CD4-positive, alpha-beta T cell treated with Interferon alpha-2 for 1 hour (primary cell): Measurements from ENCODE around the gene FOXP1.

Experiments used
- DNase-seq, 2 donors: peaks; one replicate each; pipeline ENCODE4 v3.0.0-alpha.2; 2020 to 2022

The FOXP1 gene

GRCh38 chr3:71393745-71394144 lies 189.8 kb downstream of the FOXP1 start:
- no peak for DNase-seq

- DNase-seq, result peak in 1 of 2 donors; percentile 27
These were observed 190.4 kb downstream of the FOXP1 start for GRCh38 chr3:71393093-71393492.

DNA sequence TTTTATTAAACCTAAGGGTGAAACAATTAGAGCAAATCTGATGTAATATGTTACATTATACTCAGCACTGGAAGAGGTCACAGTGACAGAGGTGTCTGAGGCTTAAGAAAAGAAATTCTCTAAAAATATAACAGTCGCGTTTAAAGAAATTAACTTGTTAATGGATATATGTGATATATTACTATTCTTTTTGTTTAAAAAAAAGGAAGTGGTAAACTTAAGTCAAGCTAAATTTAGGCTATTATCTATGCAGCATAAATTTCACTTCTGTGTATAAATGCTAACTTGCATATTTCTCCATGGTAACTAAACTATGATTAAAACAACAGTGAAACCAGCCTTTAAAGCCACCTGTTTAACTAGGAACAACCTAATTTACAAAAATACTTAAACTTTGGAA lies 191.3 kb downstream of the FOXP1 start:
- peak in 1 of 2 donors; percentile 37 for DNase-seq

- DNase-seq, result no peak
These were observed 192.2 kb downstream of the FOXP1 start for GRCh38 chr3:71391361-71391760.

DNA sequence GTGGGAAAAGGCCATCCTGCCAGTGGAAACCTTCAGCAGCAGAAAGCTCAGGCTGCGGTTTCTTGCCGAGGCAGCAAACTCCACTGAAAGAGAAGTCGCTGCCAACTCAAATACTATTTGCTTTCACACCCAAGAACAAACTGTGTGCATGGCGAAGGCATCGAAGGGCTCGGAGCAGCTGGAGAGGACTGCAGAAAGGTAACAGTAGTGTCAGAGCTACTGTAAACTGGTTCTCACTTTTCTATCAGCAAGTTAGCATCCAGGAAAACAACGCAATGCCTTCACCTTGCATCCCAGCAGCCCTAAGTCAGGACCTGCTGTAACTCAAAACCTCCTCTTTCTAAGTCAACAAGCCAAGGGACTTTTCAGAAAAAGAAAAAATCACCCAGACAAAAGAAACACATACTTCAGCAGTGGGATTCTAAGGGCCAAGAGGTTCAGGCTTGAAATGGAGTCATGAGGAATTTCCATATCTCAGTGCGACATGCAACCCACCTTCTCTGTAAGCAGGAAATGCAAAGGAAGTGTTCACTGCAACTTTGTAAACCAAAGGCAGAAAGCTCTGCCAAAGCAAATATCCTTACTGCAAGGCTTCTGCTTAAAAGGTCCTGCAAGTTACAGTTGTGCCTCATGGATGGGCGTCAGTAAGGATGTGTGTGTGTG lies 193.5 kb downstream of the FOXP1 start:
- DNase-seq, result peak; percentile 12 to 26

DNA sequence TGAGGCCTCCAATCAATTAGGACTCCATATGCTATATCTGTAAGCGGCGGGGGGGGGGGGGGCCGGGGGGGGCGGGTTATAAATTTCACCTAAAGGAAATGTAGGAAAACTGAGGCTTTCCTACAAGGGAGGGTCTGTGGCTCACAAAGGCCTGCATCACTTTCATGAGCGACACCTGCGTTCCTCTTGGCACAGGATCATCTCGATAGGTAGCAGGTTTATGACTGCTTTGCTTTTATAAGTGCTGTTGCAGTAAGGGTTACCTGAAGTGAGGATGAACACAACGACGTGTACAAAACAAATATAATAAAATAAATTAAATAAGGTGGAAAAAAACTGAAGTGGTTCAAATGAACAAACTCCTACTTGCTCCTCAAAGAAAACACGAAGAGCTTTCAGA lies 194.3 kb downstream of the FOXP1 start:
- DNase-seq, result no peak

- DNase-seq, result no peak
These were observed 194.9 kb downstream of the FOXP1 start for GRCh38 chr3:71388535-71389120.

- DNase-seq, result no peak
These were observed 195.9 kb downstream of the FOXP1 start for GRCh38 chr3:71387586-71387985.

- no peak for DNase-seq
These were observed 198.5 kb downstream of the FOXP1 start for GRCh38 chr3:71384837-71385716.

DNA sequence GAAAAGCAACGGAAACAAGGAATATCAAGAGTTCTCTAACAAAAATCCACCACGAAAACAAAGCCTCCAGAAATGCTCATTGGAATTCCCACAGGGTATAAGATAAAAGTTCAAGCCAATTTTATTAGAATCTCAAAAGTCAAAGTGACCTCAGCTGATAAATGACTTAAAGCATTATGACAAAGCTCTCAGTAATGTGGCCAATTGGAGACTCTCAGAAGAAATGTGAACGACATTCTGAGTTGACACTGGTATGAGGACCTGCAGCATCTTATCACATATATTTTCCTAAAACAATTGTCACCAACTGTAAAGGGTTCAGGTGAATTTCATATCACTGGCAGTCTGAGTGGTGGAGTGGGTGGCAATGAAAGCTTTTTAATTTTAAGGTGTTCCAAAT lies 199.1 kb downstream of the FOXP1 start:
- DNase-seq, result no peak

GRCh38 chr3:71380096-71380495 lies 203.4 kb downstream of the FOXP1 start:
- DNase-seq, result no peak

DNA sequence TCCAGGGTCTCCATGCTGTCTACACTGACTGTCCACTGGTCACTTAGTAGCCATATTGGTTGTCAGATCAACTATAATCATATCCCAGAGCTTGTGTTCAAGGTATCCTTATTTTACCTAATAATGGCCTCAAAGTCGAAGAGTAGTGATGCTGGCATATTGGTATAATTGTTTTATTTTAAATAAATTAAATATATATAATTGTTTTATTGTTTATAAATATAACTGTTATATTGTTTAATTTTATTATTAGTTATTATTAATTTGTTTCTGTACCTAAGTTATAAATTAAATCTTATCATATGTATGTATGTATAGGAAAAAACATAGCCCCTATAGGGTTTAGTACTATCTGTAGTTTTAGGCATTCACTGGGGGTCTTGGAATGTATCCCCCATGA lies 205.0 kb downstream of the FOXP1 start:
- DNase-seq, result no peak

DNA sequence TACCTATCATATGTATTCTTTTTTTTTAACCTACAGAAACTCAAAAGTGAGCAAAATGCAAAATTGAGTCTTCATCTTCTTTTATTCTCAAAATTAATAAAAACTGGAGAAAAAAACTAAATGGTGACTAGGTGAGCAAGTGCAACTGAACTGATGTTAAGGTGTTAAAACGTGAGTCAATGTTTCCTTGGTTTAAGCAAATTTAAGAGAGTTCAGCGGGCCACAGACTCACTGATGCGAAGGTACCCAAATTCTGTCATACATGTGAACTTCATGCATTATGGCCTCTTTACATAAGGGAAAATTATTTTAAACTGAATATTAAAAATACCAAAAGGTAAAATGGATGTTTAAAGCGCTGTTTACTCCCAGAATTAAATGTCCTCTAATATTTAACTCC lies 206.6 kb downstream of the FOXP1 start:
- no peak for DNase-seq

DNA sequence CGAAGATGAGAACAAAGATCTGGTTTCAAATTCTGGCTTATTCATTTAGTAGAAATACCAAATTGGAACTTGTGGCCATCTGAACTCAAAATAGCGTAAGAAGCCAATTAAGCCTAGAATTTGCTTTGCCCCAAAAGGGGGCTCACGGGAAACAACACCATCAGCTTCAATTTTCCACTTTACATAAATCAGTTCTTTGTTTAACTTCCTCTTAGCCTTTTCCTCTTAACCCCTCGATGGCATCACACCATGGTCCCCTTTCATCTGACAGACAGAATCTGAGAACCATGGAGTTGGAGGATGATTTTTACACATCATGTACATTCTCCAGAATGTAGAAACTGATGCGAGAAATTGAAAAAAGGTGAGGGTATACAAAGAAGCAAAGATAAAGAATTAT lies 207.0 kb downstream of the FOXP1 start:
- no peak for DNase-seq

- no peak for DNase-seq
These were observed 208.9 kb downstream of the FOXP1 start for GRCh38 chr3:71374582-71374981.

- DNase-seq, result peak; percentile 41 to 67
These were observed 210.5 kb downstream of the FOXP1 start for GRCh38 chr3:71372911-71373637.

DNA sequence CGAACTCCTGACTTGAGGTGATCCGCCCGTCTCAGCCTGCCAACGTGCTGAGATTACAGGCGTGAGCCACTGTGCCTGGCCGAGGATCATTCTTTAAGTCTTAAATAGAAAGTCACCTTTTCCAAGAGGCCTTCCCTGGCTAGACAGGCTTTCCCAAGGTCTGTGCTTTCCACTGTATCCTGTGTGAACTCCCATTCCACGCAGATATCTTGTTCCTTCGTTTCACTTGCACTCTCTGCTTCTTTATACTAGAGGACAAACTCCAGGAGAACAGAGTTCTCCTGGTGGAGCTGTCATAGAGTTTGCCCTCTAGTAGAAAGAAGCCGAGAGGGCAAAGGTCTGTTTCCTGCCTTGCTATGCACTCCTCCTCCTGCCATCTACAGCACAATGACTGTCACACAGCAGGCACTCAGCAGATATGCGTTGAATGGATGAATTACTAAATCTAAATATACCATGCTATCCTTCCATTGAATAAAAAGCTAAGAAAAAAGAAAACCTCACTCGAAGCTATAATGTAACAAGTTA lies 211.2 kb downstream of the FOXP1 start:
- DNase-seq, result no peak

DNA sequence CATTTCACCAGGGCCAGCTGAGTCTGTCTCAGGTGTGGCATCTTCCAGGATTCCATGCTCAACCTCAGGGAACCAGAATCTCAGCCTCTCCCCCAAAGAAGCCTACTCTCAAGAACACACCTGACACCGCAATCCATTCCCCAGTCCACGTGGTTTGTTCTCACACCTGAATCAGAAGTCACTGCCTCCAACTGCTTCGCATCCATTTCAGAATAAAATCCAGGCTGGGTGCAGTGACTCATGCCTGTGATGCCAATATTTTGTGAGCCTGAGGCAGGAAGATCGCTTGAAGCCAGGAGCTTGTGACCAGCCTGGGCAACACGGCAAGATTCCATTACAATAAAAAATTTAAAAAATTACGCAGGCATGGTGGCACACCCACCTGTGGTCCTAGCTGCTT lies 212.2 kb downstream of the FOXP1 start:
- DNase-seq, result no peak

DNA sequence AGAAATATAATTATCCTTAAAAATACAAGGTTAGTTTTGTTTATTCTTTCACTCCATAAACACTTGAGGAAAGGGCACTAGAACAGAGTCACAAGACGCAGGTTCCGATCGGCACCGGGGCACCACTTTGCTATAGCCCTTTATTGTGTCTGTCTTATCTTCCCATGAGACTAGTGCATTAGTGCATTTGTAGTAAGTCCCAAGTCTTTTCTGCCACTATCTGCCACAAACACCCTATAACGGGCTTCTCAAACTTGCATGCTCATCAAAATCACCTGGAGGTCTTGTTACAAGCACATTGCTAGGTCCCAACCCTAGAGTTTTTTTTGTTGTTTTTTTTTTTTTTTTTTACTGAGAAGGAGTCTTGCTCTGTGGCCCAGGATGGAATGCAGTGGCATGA lies 213.1 kb downstream of the FOXP1 start:
- DNase-seq, result no peak

DNA sequence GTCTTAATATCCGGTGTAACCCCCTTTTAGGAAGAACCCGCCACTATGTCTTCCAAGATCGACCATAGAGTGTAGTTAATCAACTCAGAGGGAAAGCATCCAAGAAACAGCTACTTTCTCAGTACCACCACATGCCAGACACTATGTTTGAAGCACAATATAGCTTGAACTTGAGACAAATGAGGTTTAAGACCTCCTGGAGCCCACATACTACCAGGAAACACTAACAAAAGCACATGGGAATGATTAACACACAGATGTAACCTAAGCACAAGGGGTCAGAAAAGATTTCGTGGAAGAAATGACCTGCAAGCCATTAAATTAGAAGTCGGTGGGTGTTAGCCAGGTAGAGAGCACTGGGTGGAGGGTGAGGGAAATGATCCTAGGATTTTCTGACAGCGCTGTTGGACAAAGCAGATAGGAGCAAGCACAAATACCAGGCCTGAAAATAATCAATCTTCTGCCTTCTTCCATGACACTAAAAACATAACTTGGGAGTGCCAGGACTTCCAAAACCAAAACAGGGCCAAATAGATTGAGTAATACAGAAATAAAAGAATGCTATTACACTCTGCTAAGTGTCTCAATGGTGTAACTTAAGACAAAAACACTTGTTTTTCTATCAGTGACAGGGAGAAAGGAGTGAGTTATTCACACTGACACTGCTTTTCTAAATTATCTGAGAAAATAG lies 213.7 kb downstream of the FOXP1 start:
- DNase-seq, result no peak

DNA sequence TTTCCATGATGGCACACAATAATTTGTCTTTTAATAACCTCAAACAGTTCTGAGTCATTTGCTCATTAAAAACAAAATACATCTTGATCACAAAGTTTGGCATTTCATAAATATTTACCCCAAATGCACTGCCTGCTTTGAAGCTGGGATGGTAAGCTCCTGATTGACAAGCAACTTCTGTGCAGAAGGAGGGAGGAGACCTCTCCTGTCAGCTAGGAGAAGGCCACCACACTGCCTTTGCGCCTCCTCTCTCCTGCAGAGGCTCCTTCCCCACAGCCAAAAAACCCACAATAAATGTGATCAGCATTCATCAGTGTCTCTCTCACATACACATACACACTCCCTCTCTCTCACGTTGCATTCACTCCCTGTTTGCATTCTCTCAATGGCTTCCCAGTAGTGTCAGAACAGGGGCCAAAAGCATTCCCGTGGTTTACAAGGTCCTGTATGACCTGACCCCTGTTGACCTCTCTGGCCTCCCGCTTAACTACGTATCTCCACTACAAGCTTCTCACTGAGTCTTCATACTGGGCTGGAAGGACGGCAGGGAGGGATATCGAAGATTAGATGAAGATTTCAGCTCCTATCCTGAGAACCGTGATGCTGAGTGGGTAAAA lies 216.4 kb downstream of the FOXP1 start:
- DNase-seq, result no peak

- DNase-seq, result no peak
These were observed 222.1 kb downstream of the FOXP1 start for GRCh38 chr3:71361334-71361890.
